ENCODE results near the gene PCMT1. TPM values are rescaled to one million over a fixed set of nuclear protein-coding genes. Genes with fewer than 3 reads are reported as not detected.

Gene PCMT1
- total and polyA plus RNA-seq, 2 of the 13 experiments (the other 11 are each of a cell fraction or from before 2014, with no cell fraction given), result 112 to 169 TPM

DNA sequence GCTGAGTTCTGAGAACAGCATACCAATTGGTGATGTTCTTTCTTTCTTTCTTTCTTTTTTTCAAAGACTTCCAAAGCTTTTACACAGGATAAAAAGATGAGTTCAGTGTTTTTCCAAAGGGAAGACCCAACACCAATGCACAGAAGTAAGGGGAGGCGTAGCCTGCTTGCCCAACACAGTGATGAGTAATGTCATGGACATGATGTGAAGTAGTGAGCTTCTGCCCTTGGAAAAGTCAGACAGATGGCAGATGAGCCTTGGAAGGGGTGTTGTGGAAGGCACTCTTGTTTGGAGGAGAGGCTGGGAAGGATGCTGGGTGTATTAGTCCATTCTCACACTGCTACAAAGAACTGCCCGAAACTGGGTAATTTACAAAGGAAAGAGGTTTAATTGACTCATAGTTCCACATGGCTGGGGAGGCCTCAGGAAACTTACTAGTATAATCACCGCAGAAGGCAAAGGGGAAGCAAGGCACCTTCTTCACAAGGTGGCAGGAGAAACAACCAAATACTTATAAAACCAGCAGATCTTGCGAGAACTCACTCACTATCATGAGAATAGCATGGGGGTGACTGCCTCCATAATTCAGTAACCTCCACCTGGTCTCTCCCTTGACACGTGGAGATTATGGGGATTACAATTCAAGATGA, 102.0 kb downstream of the PCMT1 start:
- peaks cover 0 to 25% of the 10 kb centered on the region in 2 experiments; a peak in 2 of 5 replicates for H3K36me3 ChIP-seq (replicated peaks in 1 of 2; ENCODE audit: control insufficient read depth in 1 of 2, insufficient read depth in 2 of 2, low read length in 2 of 2)
- no peak for DNase-seq (ENCODE audit: low spot score)
- H3K4me3 ChIP-seq (replicated peaks in 1 of 3; ENCODE audit: insufficient read depth in 1 of 3, low read depth in 2 of 3, low read length in 3 of 3), result no peak overlapping the region
- POLR2A ChIA-PET, result interaction anchor here (0.5 kb wide), 1 partner anchor 9 kb away, joined by 3 read pairs; no protein-coding TSS in a partner anchor
- H4K20me1 ChIP-seq (ENCODE audit: insufficient read depth, low read length), result peaks cover 10% of the 10 kb centered on the region; the same call in 1 of the 2 replicates
- in situ Hi-C loops (cut with HindIII; ENCODE audit: extremely low pct_ligation_motif_present, low pct_unique_long_range_greater_than_20kb), result no loop called here
- WGBS (ENCODE audit: low lambda C conversion rate), result 94% methylated on average over 5 of the region's 5 CpGs
- no peak overlapping the region for H3K4me2 ChIP-seq (ENCODE audit: low read depth, low read length)
- CTCF ChIA-PET (ENCODE audit: low intra/inter-chr PET ratio, low total read pairs), result no interaction called here
- no peak for ATAC-seq
- no peak overlapping the region for H2AFZ ChIP-seq (ENCODE audit: low read length)
- H3K27me3 ChIP-seq (ENCODE audit: control insufficient read depth in 1 of 2, insufficient read depth in 2 of 2, low read length in 2 of 2), result no peaks in the 10 kb centered on the region
- H3K9me3 ChIP-seq (ENCODE audit: low read length), result no peaks in the 10 kb centered on the region
- intact Hi-C loops (cut with micrococcal nuclease; ENCODE audit: unreplicated experiment), result no loop called here
- peaks cover 6% of the 10 kb centered on the region for H3K79me2 ChIP-seq (ENCODE audit: insufficient read depth, low read length)
- H3K4me1 ChIP-seq (ENCODE audit: insufficient read depth, low read length), result peaks cover 52% of the 10 kb centered on the region
- no peak for FAIRE-seq
- H3K27ac ChIP-seq (ENCODE audit: extremely low read length, insufficient read depth, low read length), result no peak overlapping the region
- H3K9ac ChIP-seq (ENCODE audit: insufficient read depth, low read depth, low read length), result no peak overlapping the region
- no TSS peak for BruUV-seq (replicated peaks)
- TF ChIP-seq NBN (conservative IDR thresholded peaks at IDR 0.05), result no peak
- no peak for TF ChIP-seq MAFK (conservative IDR thresholded peaks at IDR 0.05 in 1 of 2, IDR thresholded peaks at IDR 0.05 in 1 of 2; ENCODE audit: low read length in 2 of 2)
- TF ChIP-seq ZNF703 (CRISPR knock-in tag; IDR thresholded peaks at IDR 0.05; ENCODE audit: borderline replicate concordance), result no peak
- TF ChIP-seq ZNF180 (CRISPR knock-in tag; IDR thresholded peaks at IDR 0.05; ENCODE audit: borderline replicate concordance, low read depth), result no peak
- TF ChIP-seq, protein P1, sequence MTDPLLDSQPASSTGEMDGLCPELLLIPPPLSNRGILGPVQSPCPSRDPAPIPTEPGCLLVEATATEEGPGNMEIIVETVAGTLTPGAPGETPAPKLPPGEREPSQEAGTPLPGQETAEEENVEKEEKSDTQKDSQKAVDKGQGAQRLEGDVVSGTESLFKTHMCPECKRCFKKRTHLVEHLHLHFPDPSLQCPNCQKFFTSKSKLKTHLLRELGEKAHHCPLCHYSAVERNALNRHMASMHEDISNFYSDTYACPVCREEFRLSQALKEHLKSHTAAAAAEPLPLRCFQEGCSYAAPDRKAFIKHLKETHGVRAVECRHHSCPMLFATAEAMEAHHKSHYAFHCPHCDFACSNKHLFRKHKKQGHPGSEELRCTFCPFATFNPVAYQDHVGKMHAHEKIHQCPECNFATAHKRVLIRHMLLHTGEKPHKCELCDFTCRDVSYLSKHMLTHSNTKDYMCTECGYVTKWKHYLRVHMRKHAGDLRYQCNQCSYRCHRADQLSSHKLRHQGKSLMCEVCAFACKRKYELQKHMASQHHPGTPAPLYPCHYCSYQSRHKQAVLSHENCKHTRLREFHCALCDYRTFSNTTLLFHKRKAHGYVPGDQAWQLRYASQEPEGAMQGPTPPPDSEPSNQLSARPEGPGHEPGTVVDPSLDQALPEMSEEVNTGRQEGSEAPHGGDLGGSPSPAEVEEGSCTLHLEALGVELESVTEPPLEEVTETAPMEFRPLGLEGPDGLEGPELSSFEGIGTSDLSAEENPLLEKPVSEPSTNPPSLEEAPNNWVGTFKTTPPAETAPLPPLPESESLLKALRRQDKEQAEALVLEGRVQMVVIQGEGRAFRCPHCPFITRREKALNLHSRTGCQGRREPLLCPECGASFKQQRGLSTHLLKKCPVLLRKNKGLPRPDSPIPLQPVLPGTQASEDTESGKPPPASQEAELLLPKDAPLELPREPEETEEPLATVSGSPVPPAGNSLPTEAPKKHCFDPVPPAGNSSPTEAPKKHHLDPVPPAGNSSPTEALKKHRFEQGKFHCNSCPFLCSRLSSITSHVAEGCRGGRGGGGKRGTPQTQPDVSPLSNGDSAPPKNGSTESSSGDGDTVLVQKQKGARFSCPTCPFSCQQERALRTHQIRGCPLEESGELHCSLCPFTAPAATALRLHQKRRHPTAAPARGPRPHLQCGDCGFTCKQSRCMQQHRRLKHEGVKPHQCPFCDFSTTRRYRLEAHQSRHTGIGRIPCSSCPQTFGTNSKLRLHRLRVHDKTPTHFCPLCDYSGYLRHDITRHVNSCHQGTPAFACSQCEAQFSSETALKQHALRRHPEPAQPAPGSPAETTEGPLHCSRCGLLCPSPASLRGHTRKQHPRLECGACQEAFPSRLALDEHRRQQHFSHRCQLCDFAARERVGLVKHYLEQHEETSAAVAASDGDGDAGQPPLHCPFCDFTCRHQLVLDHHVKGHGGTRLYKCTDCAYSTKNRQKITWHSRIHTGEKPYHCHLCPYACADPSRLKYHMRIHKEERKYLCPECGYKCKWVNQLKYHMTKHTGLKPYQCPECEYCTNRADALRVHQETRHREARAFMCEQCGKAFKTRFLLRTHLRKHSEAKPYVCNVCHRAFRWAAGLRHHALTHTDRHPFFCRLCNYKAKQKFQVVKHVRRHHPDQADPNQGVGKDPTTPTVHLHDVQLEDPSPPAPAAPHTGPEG (CRISPR knock-in tag; IDR thresholded peaks at IDR 0.05), result no peak
- TF ChIP-seq DPF2 (CRISPR knock-in tag; IDR thresholded peaks at IDR 0.05; ENCODE audit: borderline replicate concordance, low read depth), result no peak
- TF ChIP-seq GATA4 (IDR thresholded peaks at IDR 0.05; ENCODE audit: borderline replicate concordance, low read depth), result no peak
- no peak for TF ChIP-seq HNF4A (CRISPR knock-in tag; IDR thresholded peaks at IDR 0.05)
- TF ChIP-seq RAD21 (CRISPR knock-in tag; IDR thresholded peaks at IDR 0.05), result no peak
